GM23338 (cell line): ENCODE results near the gene PDGFRA. TPM values are rescaled to one million over a fixed set of nuclear protein-coding genes. Genes with fewer than 3 reads are reported as not detected.

Source experiments
- ATAC-seq: fragments of 200-7000 bp; cut with Tn5 transposase; 3 replicates; pipeline ENCODE4 v1.9.1; 2020
- DNase-seq: peaks from one replicate; pipeline ENCODE4 v3.0.0-alpha.2; 2015; ENCODE audit warnings: low spot score
- H2AFZ ChIP-seq: fragments of 200-600 bp; sonication (generic); 2 replicates; pipeline ENCODE4 v1.8.0; 2016; ENCODE audit warnings: antibody characterized with exemption, mild to moderate bottlenecking, moderate library complexity
- H3F3A ChIP-seq: fragments of 200-600 bp; sonication (generic); replicated peaks from 2 replicates; pipeline ENCODE4 v1.8.0; 2017; ENCODE audit warnings: antibody characterized with exemption, mixed run types, low read depth
- H3K27ac ChIP-seq: fragments of 200-600 bp; sonication (generic); 2 replicates; pipeline ENCODE4 v1.6.1; 2016; ENCODE audit warnings: low read depth
- H3K27me3 ChIP-seq: fragments of 200-600 bp; sonication (generic); 2 replicates; pipeline ENCODE4 v1.8.0; 2016; ENCODE audit warnings: mild to moderate bottlenecking, mixed run types, moderate library complexity; ENCODE audit not compliant: insufficient read depth
- H3K36me3 ChIP-seq: fragments of 200-600 bp; sonication (generic); 2 replicates; pipeline ENCODE4 v1.8.0; 2016; ENCODE audit warnings: mild to moderate bottlenecking; ENCODE audit not compliant: insufficient read depth
- H3K4me1 ChIP-seq: fragments of 200-600 bp; sonication (generic); 2 replicates; pipeline ENCODE4 v1.8.0; 2016; ENCODE audit warnings: mild to moderate bottlenecking, moderate library complexity; ENCODE audit not compliant: insufficient read depth
- H3K4me2 ChIP-seq: fragments of 200-600 bp; sonication (generic); 2 replicates; pipeline ENCODE4 v1.7.1; 2017; ENCODE audit warnings: mixed run types
- H3K4me3 ChIP-seq: fragments of 200-600 bp; sonication (generic); 2 replicates; pipeline ENCODE4 v1.6.1; 2016; ENCODE audit warnings: mixed run types
- H3K79me2 ChIP-seq: fragments of 200-600 bp; sonication (generic); replicated peaks from 2 replicates; pipeline ENCODE4 v1.8.0; 2017; ENCODE audit warnings: mild to moderate bottlenecking; ENCODE audit not compliant: insufficient read depth
- H3K9me2 ChIP-seq: fragments of 200-600 bp; sonication (generic); 2 replicates; pipeline ENCODE4 v1.8.0; 2017; ENCODE audit not compliant: insufficient read depth
- H4K20me1 ChIP-seq: fragments of 200-600 bp; sonication (generic); replicated peaks from 2 replicates; pipeline ENCODE4 v1.8.0; 2017; ENCODE audit warnings: mild to moderate bottlenecking; ENCODE audit not compliant: insufficient read depth
- H3K27ac Mint-ChIP-seq: 2 replicates; pipeline ENCODE4 v1.8.0; 2020; ENCODE audit warnings: inconsistent platforms, mild to moderate bottlenecking, moderate library complexity, mixed read lengths
- H3K27me3 Mint-ChIP-seq: 3 replicates; pipeline ENCODE4 v1.8.0; 2022; ENCODE audit warnings: low read depth, mild to moderate bottlenecking, moderate library complexity, mixed read lengths, inconsistent platforms; ENCODE audit not compliant: insufficient read depth, poor library complexity
- H3K36me3 Mint-ChIP-seq: 3 replicates; pipeline ENCODE4 v1.8.0; 2021; ENCODE audit warnings: low read depth, mild to moderate bottlenecking, inconsistent platforms, moderate library complexity, mixed read lengths
- H3K4me1 Mint-ChIP-seq: 3 replicates; pipeline ENCODE4 v1.8.0; 2020; ENCODE audit warnings: mild to moderate bottlenecking, inconsistent platforms, mixed read lengths
- H3K4me3 Mint-ChIP-seq: 3 replicates; pipeline ENCODE4 v1.8.0; 2021; ENCODE audit warnings: moderate library complexity, mild to moderate bottlenecking, inconsistent platforms, mixed read lengths
- H3K9me3 Mint-ChIP-seq: 3 replicates; pipeline ENCODE4 v1.8.0; 2020; ENCODE audit warnings: moderate library complexity, mild to moderate bottlenecking, inconsistent platforms, mixed read lengths
- CREB1 ChIP-seq: fragments of 250-450 bp; sonication (Bioruptor Pico); IDR thresholded peaks from 2 replicates; pipeline ENCODE4 v1.5.0; 2020; ENCODE audit warnings: low read depth, mild to moderate bottlenecking, moderate library complexity
- CTCF ChIP-seq, 2 experiments: fragments of 200-600 bp in 1 of 2; sonication (generic) in 1 of 2; conservative IDR thresholded peaks; 2 replicates each; pipeline versions ENCODE4 v1.5.1 to v1.6.1; 2016 to 2017; ENCODE audit warnings: antibody characterized with exemption in 2 of 2, low read depth in 2 of 2, mild to moderate bottlenecking in 2 of 2, moderate library complexity in 1 of 2
- EZH2 ChIP-seq: fragments of 200-600 bp; sonication (generic); IDR thresholded peaks from one replicate; pipeline ENCODE4 v1.8.0; 2017; ENCODE audit warnings: antibody characterized with exemption, mild to moderate bottlenecking, low read depth; ENCODE audit not compliant: unreplicated experiment
- EZH2phosphoT487 ChIP-seq: fragments of 200-600 bp; sonication (generic); IDR thresholded peaks from one replicate; pipeline ENCODE4 v1.8.1; 2018; ENCODE audit warnings: antibody characterized with exemption; ENCODE audit not compliant: unreplicated experiment
- NANOG ChIP-seq: IDR thresholded peaks from 2 replicates; pipeline ENCODE4 v1.6.1; 2016; ENCODE audit warnings: antibody characterized with exemption, borderline replicate concordance
- POLR2AphosphoS5 ChIP-seq: IDR thresholded peaks from 2 replicates; pipeline ENCODE4 v1.6.1; 2016; ENCODE audit warnings: antibody characterized with exemption, low read depth
- REST ChIP-seq: IDR thresholded peaks from one replicate; pipeline ENCODE4 v1.6.1; 2018; ENCODE audit warnings: antibody characterized with exemption; ENCODE audit not compliant: unreplicated experiment
- STAT1 ChIP-seq: IDR thresholded peaks from one replicate; pipeline ENCODE4 v1.6.1; 2016; ENCODE audit warnings: antibody characterized with exemption; ENCODE audit not compliant: unreplicated experiment
- ZNF114 ChIP-seq: fragments of 250-450 bp; sonication (Bioruptor Pico); IDR thresholded peaks from 2 replicates; pipeline ENCODE4 v1.5.0; 2020; ENCODE audit warnings: mild to moderate bottlenecking, moderate library complexity
- ZNF331 ChIP-seq: fragments of 250-450 bp; sonication (Bioruptor Pico); IDR thresholded peaks from 2 replicates; pipeline ENCODE4 v1.5.0; 2020; ENCODE audit warnings: low read depth, mild to moderate bottlenecking, moderate library complexity
- ZNF462 ChIP-seq: fragments of 250-450 bp; sonication (Bioruptor Pico); IDR thresholded peaks from 2 replicates; pipeline ENCODE4 v1.5.0; 2020; ENCODE audit warnings: mild to moderate bottlenecking, moderate library complexity
- polyA plus RNA-seq: library from polyadenylated mRNA; unstranded; fragments of >200 nt; fragmentation: Nextera tagmentation; extraction: Ambion mirVana; gene quantifications from 2 replicates; pipeline ENCODE4 v1.2.1, GENCODE V29; 2016
- total RNA-seq: library from RNA; depleted of rRNA; stranded (reverse); fragments of >200 nt; shearing (Covaris generic); gene quantifications from 2 replicates; pipeline ENCODE4 v1.2.3, GENCODE V29; 2014

PDGFRA gene
- total and polyA plus RNA-seq, 2 experiments from 2014 or later = 8.0 to 10.8 TPM

- no peak overlapping the region for H2AFZ ChIP-seq
- peaks cover 10% of the 10 kb centered on the region for H3K9me3 Mint-ChIP-seq
- ATAC-seq (no peak), DNase-seq (no peak)
- H3K4me1 ChIP-seq = no peaks in the 10 kb centered on the region
- H3K9me2 ChIP-seq = 0 out of 2 replicates have a peak, but pooled peaks cover 12% of the 10 kb centered on the region
- H3K4me3 Mint-ChIP-seq = no peak overlapping the region
- no peak for TF ChIP-seq ZNF331 (CRISPR knock-in tag)
- TF ChIP-seq EZH2phosphoT487 = no peak
- no peak for TF ChIP-seq POLR2AphosphoS5
- TF ChIP-seq ZNF462 (CRISPR knock-in tag) = no peak
- TF ChIP-seq EZH2 = no peak
- no peak for TF ChIP-seq REST
- TF ChIP-seq ZNF114 = no peak
- no peak for TF ChIP-seq STAT1
- TF ChIP-seq NANOG = no peak
- TF ChIP-seq CREB1 = no peak
- no peak for TF ChIP-seq CTCF (conservative IDR thresholded peaks at IDR 0.05; ENCODE audit: low read depth in 2 of 2)
- peaks cover 11% of the 10 kb centered on the region for H3K4me1 Mint-ChIP-seq
- H4K20me1 ChIP-seq = no peaks in the 10 kb centered on the region
- H3F3A ChIP-seq = no peaks in the 10 kb centered on the region
- peaks cover 6% of the 10 kb centered on the region; the same call in 1 of the 3 replicates for H3K36me3 Mint-ChIP-seq
- H3K4me3 ChIP-seq = no peak overlapping the region
- peaks cover 2% of the 10 kb centered on the region for H3K27me3 Mint-ChIP-seq
- H3K27me3 ChIP-seq = no peaks in the 10 kb centered on the region
- H3K4me2 ChIP-seq = no peak overlapping the region
- no peak overlapping the region for H3K27ac Mint-ChIP-seq
- no peaks in the 10 kb centered on the region for H3K36me3 ChIP-seq
- no peak overlapping the region for H3K27ac ChIP-seq
- H3K79me2 ChIP-seq = no peaks in the 10 kb centered on the region
Measured at GRCh38 chr4:54256491-54257486, 27.7 kb downstream of the PDGFRA start.
